ENCODE data around the gene CHIC2.
"Not testable (repeated sequence)": the region's sequence is repeated elsewhere in the genome, so short reads cannot be mapped to it uniquely, and the experiment has no call there.

CHIC2 gene

DNA sequence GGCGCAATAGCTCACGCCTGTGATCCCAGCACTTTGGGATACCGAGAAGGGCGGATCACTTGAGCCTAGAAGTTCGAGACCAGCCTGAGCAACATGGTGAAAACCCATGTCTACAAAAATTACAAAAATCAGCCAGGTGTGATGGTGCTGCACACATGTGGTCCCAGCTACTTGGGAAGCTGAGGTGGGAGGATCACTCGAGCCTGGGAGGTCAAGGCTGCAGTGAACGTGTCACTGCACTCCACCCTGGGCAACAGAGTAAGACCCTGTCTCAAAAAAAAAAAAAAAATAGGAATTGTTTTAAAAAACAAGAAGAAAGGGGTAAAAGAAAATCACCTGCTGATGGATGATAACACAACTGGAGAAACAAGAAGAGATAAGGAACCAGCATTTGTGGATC, 38.8 kb downstream of the CHIC2 start:
- Histone ChIP-seq H3K4me3 (ENCODE audit: severe bottlenecking) (no peak overlapping the region), H3K4me1 (ENCODE audit: insufficient read depth, poor library complexity, severe bottlenecking) (peaks cover 12% of the 10 kb centered on the region), H3K27ac (ENCODE audit: poor library complexity, severe bottlenecking) (no peak overlapping the region), H3K27me3 (ENCODE audit: insufficient read depth, poor library complexity, severe bottlenecking) (no peaks in the 10 kb centered on the region), H3K36me3 (ENCODE audit: low read depth) (peaks cover 26% of the 10 kb centered on the region), H3K9me3 (ENCODE audit: severe bottlenecking) (no peaks in the 10 kb centered on the region)
- ATAC-seq (ENCODE audit: low read depth) = no peak
- TF ChIP-seq, protein P1, sequence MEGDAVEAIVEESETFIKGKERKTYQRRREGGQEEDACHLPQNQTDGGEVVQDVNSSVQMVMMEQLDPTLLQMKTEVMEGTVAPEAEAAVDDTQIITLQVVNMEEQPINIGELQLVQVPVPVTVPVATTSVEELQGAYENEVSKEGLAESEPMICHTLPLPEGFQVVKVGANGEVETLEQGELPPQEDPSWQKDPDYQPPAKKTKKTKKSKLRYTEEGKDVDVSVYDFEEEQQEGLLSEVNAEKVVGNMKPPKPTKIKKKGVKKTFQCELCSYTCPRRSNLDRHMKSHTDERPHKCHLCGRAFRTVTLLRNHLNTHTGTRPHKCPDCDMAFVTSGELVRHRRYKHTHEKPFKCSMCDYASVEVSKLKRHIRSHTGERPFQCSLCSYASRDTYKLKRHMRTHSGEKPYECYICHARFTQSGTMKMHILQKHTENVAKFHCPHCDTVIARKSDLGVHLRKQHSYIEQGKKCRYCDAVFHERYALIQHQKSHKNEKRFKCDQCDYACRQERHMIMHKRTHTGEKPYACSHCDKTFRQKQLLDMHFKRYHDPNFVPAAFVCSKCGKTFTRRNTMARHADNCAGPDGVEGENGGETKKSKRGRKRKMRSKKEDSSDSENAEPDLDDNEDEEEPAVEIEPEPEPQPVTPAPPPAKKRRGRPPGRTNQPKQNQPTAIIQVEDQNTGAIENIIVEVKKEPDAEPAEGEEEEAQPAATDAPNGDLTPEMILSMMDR (IDR thresholded peaks at IDR 0.05; ENCODE audit: poor library complexity, severe bottlenecking) = no peak
- DNase-seq (ENCODE audit: low spot score) = no peak

- peaks cover 18% of the 10 kb centered on the region for H3K4me1 ChIP-seq (ENCODE audit: insufficient read depth, poor library complexity, severe bottlenecking)
- not testable (repeated sequence) for H3K9me3 ChIP-seq (ENCODE audit: severe bottlenecking); DNase-seq (ENCODE audit: low spot score); H3K27ac ChIP-seq (ENCODE audit: poor library complexity, severe bottlenecking); H3K4me3 ChIP-seq (ENCODE audit: severe bottlenecking); ATAC-seq (ENCODE audit: low read depth); H3K27me3 ChIP-seq (ENCODE audit: insufficient read depth, poor library complexity, severe bottlenecking)
- peaks cover 16% of the 10 kb centered on the region for H3K36me3 ChIP-seq (ENCODE audit: low read depth)
Measured at GRCh38 chr4:54023019-54023418, 41.4 kb downstream of the CHIC2 start.

DNA sequence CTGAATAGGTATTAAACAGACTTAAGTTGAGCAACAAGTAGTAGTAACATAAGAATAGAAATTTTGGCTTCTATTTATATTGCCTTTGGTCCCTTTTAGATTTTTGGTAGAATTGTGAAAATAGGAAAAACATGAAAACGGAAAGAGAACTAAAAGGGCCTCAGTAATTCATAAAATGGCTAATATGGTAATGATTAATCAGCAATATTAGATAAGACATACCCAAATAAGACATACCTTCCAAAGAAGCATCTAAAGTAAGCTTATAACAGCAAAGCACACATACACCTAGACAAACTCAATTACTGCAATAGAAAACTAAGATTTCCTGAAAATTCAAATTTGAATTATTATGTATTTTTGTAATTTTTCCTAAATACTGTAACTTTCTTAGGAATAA, 46.4 kb downstream of the CHIC2 start:
- Histone ChIP-seq H3K27ac (ENCODE audit: poor library complexity, severe bottlenecking) (no peak overlapping the region), H3K4me1 (ENCODE audit: insufficient read depth, poor library complexity, severe bottlenecking) (peaks cover 12% of the 10 kb centered on the region), H3K36me3 (ENCODE audit: low read depth) (peaks cover 26% of the 10 kb centered on the region), H3K4me3 (ENCODE audit: severe bottlenecking) (no peak overlapping the region), H3K9me3 (ENCODE audit: severe bottlenecking) (no peaks in the 10 kb centered on the region), H3K27me3 (ENCODE audit: insufficient read depth, poor library complexity, severe bottlenecking) (no peaks in the 10 kb centered on the region)
- DNase-seq (ENCODE audit: low spot score) (no peak), ATAC-seq (ENCODE audit: low read depth) (no peak)
- TF ChIP-seq, protein P1 (IDR thresholded peaks at IDR 0.05; ENCODE audit: poor library complexity, severe bottlenecking) = no peak

DNA sequence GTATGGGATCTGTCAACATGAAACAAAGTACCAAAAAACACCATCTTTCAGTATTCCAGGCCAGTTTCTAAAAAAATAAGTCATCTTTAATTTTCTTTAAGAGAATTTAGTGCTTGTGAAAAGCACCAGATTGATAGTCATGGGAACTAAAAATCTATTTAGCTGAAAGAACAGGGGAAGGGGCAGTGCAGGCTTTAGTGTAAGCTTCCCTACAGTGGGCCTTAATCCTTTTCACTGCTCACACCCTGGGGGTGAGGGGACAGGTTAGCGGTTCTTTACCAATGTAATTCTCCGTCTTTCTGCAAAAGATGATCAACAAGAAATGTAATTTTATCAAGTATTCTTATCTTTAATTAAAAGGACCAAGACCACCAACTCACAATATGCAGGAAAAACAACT, 47.1 kb downstream of the CHIC2 start:
- H3K36me3 ChIP-seq (ENCODE audit: low read depth) = peaks cover 33% of the 10 kb centered on the region
- DNase-seq (ENCODE audit: low spot score) (no peak), ATAC-seq (ENCODE audit: low read depth) (no peak)
- peaks cover 12% of the 10 kb centered on the region for H3K4me1 ChIP-seq (ENCODE audit: insufficient read depth, poor library complexity, severe bottlenecking)
- no peak overlapping the region for H3K27ac ChIP-seq (ENCODE audit: poor library complexity, severe bottlenecking)
- H3K9me3 ChIP-seq (ENCODE audit: severe bottlenecking) = no peaks in the 10 kb centered on the region
- H3K27me3 ChIP-seq (ENCODE audit: insufficient read depth, poor library complexity, severe bottlenecking) = no peaks in the 10 kb centered on the region
- TF ChIP-seq, protein P1 (IDR thresholded peaks at IDR 0.05; ENCODE audit: poor library complexity, severe bottlenecking) = no peak
- H3K4me3 ChIP-seq (ENCODE audit: severe bottlenecking) = no peak overlapping the region

GRCh38 chr4:54016504-54016903, 47.9 kb downstream of the CHIC2 start:
- no peak for DNase-seq (ENCODE audit: low spot score)
- TF ChIP-seq, protein P1 (IDR thresholded peaks at IDR 0.05; ENCODE audit: poor library complexity, severe bottlenecking) = no peak
- no peak for ATAC-seq (ENCODE audit: low read depth)
- peaks cover 35% of the 10 kb centered on the region for H3K36me3 ChIP-seq (ENCODE audit: low read depth)
- no peaks in the 10 kb centered on the region for H3K27me3 ChIP-seq (ENCODE audit: insufficient read depth, poor library complexity, severe bottlenecking)
- no peak overlapping the region for H3K4me3 ChIP-seq (ENCODE audit: severe bottlenecking)
- H3K27ac ChIP-seq (ENCODE audit: poor library complexity, severe bottlenecking) = no peak overlapping the region
- H3K4me1 ChIP-seq (ENCODE audit: insufficient read depth, poor library complexity, severe bottlenecking) = peaks cover 13% of the 10 kb centered on the region
- H3K9me3 ChIP-seq (ENCODE audit: severe bottlenecking) = no peaks in the 10 kb centered on the region
